ENCODE results near the gene B4GAT1. TPM values are rescaled to one million over a fixed set of nuclear protein-coding genes. Genes with fewer than 3 reads are reported as not detected.
A peak's percentile ranks its signal among the peaks of the same experiment; 100 is the strongest.

Gene B4GAT1
- total and polyA plus RNA-seq, 9 of the 15 experiments (the other 6 are each of a cell fraction or from before 2014, with no cell fraction given), result 0.86 to 9.5 (median 3.8) TPM

GRCh38 chr11:66386171-66387069 lies 39.0 kb upstream of the B4GAT1 start (continued):
- TF ChIP-seq CTCF (IDR thresholded peaks at IDR 0.05 in 2 of 3, conservative IDR thresholded peaks at IDR 0.05 in 1 of 3; ENCODE audit: insufficient read depth in 2 of 3, low read depth in 1 of 3, low read length in 3 of 3) (peak; percentile 85 to 95 (median 94)), CBX5 (IDR thresholded peaks at IDR 0.05; ENCODE audit: borderline replicate concordance, low read depth) (no peak), ZNF444 (CRISPR knock-in tag; IDR thresholded peaks at IDR 0.05) (no peak), SMC3 (conservative IDR thresholded peaks at IDR 0.05; ENCODE audit: insufficient read depth, low read depth, low read length) (peak; percentile 76), ZBTB43 (CRISPR knock-in tag; IDR thresholded peaks at IDR 0.05) (no peak), ZNF644 (tag; IDR thresholded peaks at IDR 0.05; ENCODE audit: low read depth) (no peak), ZBTB8A (IDR thresholded peaks at IDR 0.05; ENCODE audit: partially characterized antibody) (no peak), HMG20A (CRISPR knock-in tag; conservative IDR thresholded peaks at IDR 0.05) (no peak), STAT5B (CRISPR knock-in tag; IDR thresholded peaks at IDR 0.05) (no peak), FIP1L1 (IDR thresholded peaks at IDR 0.05; ENCODE audit: low read depth, low read length, poor library complexity, severe bottlenecking) (no peak), ZNF384 (IDR thresholded peaks at IDR 0.05; ENCODE audit: low read depth, low read length) (peak; percentile 32; the same call in 1 of the 2 replicates), SNIP1 (IDR thresholded peaks at IDR 0.05; ENCODE audit: low read depth) (no peak), ZBTB40 (IDR thresholded peaks at IDR 0.05) (no peak), ZBTB40 (CRISPR knock-in tag; IDR thresholded peaks at IDR 0.05) (no peak)
